Ishikawa (cell line): ENCODE data around the gene CCNI.

Experiments used
- CEBPB ChIP-seq: IDR thresholded peaks from 2 replicates; pipeline ENCODE4 v1.6.1; 2012
- CREB1 ChIP-seq: IDR thresholded peaks from 2 replicates; pipeline ENCODE4 v1.6.1; 2012; ENCODE audit warnings: low read depth
- EGR1 ChIP-seq: IDR thresholded peaks from 2 replicates; pipeline ENCODE4 v1.6.1; 2012
- EP300 ChIP-seq: IDR thresholded peaks from 2 replicates; pipeline ENCODE4 v1.6.1; 2012; ENCODE audit warnings: borderline replicate concordance
- FOXM1 ChIP-seq: IDR thresholded peaks from 2 replicates; pipeline ENCODE4 v1.6.1; 2012; ENCODE audit warnings: low read depth, borderline replicate concordance
- NFIC ChIP-seq: IDR thresholded peaks from 2 replicates; pipeline ENCODE4 v1.6.1; 2012
- RAD21 ChIP-seq: IDR thresholded peaks from 2 replicates; pipeline ENCODE4 v1.6.1; 2012; ENCODE audit warnings: low read depth
- TAF1 ChIP-seq: IDR thresholded peaks from 2 replicates; pipeline ENCODE4 v1.6.1; 2012; ENCODE audit warnings: low read depth, mild to moderate bottlenecking
- TCF12 ChIP-seq: IDR thresholded peaks from 2 replicates; pipeline ENCODE4 v1.6.1; 2012; ENCODE audit warnings: low read depth
- TEAD4 ChIP-seq: IDR thresholded peaks from 2 replicates; pipeline ENCODE4 v1.6.1; 2012
- YY1 ChIP-seq: IDR thresholded peaks from 2 replicates; pipeline ENCODE4 v1.6.1; 2012; ENCODE audit warnings: low read depth
- ZBTB7A ChIP-seq: IDR thresholded peaks from 2 replicates; pipeline ENCODE4 v1.6.1; 2012; ENCODE audit warnings: low read depth
- TF ChIP-seq, protein P1 (sequence below): IDR thresholded peaks from 2 replicates; pipeline ENCODE4 v1.6.1; 2012
- TF ChIP-seq, protein P2 (sequence below): IDR thresholded peaks from 2 replicates; pipeline ENCODE4 v1.6.1; 2012
- TF ChIP-seq, protein P3 (sequence below): IDR thresholded peaks from 2 replicates; pipeline ENCODE4 v1.6.1; 2012; ENCODE audit warnings: low read depth, mild to moderate bottlenecking

Gene CCNI

DNA sequence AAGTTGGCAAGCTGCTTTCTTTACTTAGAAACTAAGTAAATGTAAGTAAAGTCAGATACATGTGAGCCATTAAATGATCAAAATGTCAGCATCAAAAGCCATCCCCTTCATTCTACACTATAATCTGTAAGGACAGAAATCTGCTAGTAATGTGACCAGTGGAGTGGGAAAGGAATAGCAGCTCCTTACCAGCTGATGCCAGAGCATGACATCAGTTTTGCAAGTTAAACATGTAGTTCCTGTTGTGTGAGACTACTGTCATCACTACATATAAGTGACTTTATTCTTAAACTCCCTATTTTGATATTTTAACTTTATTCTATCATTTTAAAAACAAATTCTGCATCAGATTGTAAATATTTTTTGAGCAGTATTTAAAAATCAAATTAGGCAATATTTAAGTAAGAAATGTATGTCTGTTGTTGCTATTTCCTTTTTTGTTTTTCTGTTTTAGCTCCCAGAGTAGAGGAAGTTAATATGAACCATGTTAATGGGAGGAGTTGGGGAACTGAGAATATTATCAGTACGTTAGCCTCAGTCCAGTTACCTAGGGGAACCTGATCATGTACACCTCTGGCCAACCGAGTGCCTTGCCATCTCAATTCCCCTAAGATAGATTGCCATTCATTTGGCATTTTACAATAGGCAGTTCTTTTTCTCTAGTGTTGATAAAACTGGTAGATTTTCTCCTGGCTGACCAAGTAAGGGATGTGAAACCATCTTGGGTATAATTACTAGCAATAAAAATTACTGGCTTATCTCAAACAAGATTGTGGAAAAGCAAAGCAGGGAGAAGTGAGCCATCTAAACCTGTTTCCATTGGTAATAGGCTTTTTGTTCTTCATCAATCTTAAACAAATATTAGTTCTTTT is 34.7 kb downstream of the CCNI start:
- no peak for TF ChIP-seq NFIC
- no peak for TF ChIP-seq RAD21
- TF ChIP-seq CEBPB = no peak
- TF ChIP-seq TAF1 = no peak
- no peak for TF ChIP-seq ZBTB7A
- TF ChIP-seq, protein P1, sequence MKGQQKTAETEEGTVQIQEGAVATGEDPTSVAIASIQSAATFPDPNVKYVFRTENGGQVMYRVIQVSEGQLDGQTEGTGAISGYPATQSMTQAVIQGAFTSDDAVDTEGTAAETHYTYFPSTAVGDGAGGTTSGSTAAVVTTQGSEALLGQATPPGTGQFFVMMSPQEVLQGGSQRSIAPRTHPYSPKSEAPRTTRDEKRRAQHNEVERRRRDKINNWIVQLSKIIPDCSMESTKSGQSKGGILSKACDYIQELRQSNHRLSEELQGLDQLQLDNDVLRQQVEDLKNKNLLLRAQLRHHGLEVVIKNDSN = no peak
- TF ChIP-seq YY1 = no peak
- TF ChIP-seq, protein P2, sequence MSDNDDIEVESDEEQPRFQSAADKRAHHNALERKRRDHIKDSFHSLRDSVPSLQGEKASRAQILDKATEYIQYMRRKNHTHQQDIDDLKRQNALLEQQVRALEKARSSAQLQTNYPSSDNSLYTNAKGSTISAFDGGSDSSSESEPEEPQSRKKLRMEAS = no peak
- no peak for TF ChIP-seq CREB1
- no peak for TF ChIP-seq EGR1
- TF ChIP-seq TEAD4 = no peak
- no peak for TF ChIP-seq FOXM1
- TF ChIP-seq, protein P3, sequence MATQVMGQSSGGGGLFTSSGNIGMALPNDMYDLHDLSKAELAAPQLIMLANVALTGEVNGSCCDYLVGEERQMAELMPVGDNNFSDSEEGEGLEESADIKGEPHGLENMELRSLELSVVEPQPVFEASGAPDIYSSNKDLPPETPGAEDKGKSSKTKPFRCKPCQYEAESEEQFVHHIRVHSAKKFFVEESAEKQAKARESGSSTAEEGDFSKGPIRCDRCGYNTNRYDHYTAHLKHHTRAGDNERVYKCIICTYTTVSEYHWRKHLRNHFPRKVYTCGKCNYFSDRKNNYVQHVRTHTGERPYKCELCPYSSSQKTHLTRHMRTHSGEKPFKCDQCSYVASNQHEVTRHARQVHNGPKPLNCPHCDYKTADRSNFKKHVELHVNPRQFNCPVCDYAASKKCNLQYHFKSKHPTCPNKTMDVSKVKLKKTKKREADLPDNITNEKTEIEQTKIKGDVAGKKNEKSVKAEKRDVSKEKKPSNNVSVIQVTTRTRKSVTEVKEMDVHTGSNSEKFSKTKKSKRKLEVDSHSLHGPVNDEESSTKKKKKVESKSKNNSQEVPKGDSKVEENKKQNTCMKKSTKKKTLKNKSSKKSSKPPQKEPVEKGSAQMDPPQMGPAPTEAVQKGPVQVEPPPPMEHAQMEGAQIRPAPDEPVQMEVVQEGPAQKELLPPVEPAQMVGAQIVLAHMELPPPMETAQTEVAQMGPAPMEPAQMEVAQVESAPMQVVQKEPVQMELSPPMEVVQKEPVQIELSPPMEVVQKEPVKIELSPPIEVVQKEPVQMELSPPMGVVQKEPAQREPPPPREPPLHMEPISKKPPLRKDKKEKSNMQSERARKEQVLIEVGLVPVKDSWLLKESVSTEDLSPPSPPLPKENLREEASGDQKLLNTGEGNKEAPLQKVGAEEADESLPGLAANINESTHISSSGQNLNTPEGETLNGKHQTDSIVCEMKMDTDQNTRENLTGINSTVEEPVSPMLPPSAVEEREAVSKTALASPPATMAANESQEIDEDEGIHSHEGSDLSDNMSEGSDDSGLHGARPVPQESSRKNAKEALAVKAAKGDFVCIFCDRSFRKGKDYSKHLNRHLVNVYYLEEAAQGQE = no peak
- no peak for TF ChIP-seq TCF12
- TF ChIP-seq EP300 = no peak

DNA sequence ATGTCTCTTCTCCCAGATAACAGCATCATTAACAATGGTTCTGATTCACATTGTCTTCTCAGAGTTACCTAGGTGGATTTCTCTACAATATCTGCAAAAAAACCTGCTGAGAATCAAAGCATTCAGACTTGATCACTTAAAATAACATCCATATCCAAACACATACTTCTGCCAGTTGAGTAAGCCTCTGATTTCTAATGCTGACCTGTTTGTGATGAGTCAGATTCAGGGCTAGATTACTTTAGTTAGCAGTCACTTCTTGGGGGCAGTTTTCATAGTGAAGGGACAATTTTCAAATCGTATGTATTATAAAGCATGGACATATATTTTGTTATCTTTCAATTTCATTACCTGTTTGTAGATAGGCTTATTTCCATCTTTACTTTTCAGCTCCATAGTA is 35.5 kb downstream of the CCNI start:
- TF ChIP-seq NFIC (no peak), TAF1 (no peak)

DNA sequence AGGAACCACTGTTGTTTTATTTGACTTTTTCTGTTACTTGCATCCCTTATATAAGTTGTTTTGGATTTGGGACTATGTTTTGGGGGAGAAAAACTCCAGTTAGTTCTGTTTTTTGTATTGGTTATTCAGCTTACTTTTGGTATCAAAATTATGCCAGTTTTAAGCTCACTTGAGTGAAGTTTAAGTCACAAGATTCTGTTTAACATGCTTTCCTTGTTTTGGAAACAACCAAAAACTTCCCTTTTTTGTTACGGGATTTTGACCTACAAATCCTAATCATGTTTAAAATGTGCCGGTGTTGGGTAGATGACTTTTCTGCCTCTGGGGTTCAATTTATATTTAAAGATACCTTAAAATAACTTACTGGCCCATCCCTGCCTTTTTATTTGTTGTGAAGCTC is 36.0 kb downstream of the CCNI start:
- TF ChIP-seq NFIC = no peak

DNA sequence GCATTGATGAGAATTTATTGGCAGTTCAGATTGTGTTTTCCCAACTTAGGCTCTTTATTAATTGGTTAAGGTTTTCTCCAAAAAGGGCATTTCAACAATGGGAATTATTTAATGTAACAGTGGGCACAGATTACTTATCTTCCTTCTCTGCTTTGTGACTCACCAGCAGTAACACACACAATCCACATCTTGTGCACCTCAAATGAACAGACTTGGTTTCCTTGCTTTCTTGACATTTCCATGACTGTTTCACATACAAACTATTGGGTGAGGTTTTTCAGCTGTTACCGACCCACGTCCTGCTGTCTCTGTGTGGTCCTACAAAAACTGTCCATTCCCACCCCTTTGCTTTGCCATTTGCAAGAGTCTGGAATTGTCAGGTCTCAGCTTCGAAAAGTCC is 38.1 kb downstream of the CCNI start:
- TF ChIP-seq FOXM1 (no peak), ZBTB7A (no peak), CEBPB (no peak), EP300 (no peak), TAF1 (no peak), YY1 (no peak), RAD21 (no peak), EGR1 (no peak)
- TF ChIP-seq, protein P3 = no peak

DNA sequence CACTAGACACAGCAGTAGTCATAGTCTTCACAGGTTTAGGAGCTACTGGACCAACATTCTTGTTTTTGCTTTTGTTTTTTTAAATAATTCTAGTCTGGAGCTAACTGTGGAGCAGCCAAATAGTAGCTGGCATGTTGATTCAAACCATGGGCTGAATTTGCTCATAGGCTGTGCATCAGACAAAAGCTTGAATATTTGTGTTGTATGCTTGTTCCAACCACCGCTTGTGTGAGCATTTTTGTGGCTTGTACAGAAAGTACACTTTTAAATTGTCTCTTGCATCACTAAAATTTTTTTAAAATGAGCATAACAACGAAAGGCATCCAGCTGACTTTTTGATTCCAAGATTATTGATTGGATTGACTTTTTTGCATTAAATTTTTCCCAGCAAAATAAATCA is 39.6 kb downstream of the CCNI start:
- TF ChIP-seq ZBTB7A (no peak), CREB1 (no peak), TAF1 (no peak), RAD21 (no peak), CEBPB (no peak), YY1 (no peak), NFIC (no peak), EP300 (no peak), TCF12 (no peak), FOXM1 (no peak), EGR1 (no peak), TEAD4 (no peak)
- TF ChIP-seq, protein P1 = no peak
- TF ChIP-seq, protein P3 = no peak
- TF ChIP-seq, protein P2 = no peak
